Calu3 (cell line): ENCODE measurements around the gene ID3. TPM values are rescaled to one million over a fixed set of nuclear protein-coding genes. Genes with fewer than 3 reads are reported as not detected.

Experiments
- Bru-seq: library from RNA; stranded (reverse); fragments of 400-500 nt; gene quantifications from one replicate; lab custom pipeline; 2021; lab: Mats Ljungman, UMichigan
- BruChase-seq, 2 experiments: library from RNA; stranded (reverse); fragments of 400-500 nt; gene quantifications; one replicate each; lab custom pipeline; 2021; lab: Mats Ljungman, UMichigan
- BruUV-seq: library from RNA; stranded (reverse); fragments of 400-500 nt; replicated peaks from 2 replicates; lab custom pipeline; 2021; lab: Mats Ljungman, UMichigan
- CTCF ChIA-PET: fragments of 300-600 bp; sonication (Branson Sonifier 250); formaldehyde crosslinking; loops from one replicate; lab custom pipeline; 2022; ENCODE audit warnings: antibody characterized with exemption; lab: Charles Lee
- DNase-seq: peaks from one replicate; pipeline ENCODE4 v3.0.0; 2022
- H3K27ac Mint-ChIP-seq: one replicate; pipeline ENCODE4 v1.8.0; 2022; ENCODE audit warnings: mixed read lengths; ENCODE audit not compliant: unreplicated experiment
- H3K27me3 Mint-ChIP-seq: one replicate; pipeline ENCODE4 v1.8.0; 2022; ENCODE audit warnings: mixed read lengths; ENCODE audit not compliant: unreplicated experiment
- H3K36me3 Mint-ChIP-seq: one replicate; pipeline ENCODE4 v1.8.0; 2022; ENCODE audit warnings: mild to moderate bottlenecking, moderate library complexity, mixed read lengths; ENCODE audit not compliant: insufficient read depth, unreplicated experiment
- H3K4me1 Mint-ChIP-seq: one replicate; pipeline ENCODE4 v1.8.0; 2022; ENCODE audit warnings: mild to moderate bottlenecking, low read depth, mixed read lengths; ENCODE audit not compliant: unreplicated experiment
- H3K4me3 Mint-ChIP-seq: one replicate; pipeline ENCODE4 v1.8.0; 2022; ENCODE audit warnings: mild to moderate bottlenecking, low read depth, moderate library complexity, mixed read lengths; ENCODE audit not compliant: unreplicated experiment
- H3K9me3 Mint-ChIP-seq: one replicate; pipeline ENCODE4 v1.8.0; 2022; ENCODE audit warnings: low read depth, mixed read lengths; ENCODE audit not compliant: unreplicated experiment
- intact Hi-C: fragments of 100-400 bp; cut with micrococcal nuclease; formaldehyde crosslinking; loops from one replicate; pipeline ENCODE4 v1.10.0; 2022; ENCODE audit not compliant: unreplicated experiment
- long read RNA-seq: library from polyadenylated mRNA; stranded (forward); transcript quantifications from one replicate; pipeline ENCODE4 v2.0.0, GENCODE V29; 2022
- total RNA-seq: library from RNA; stranded (reverse); gene quantifications from 2 replicates; pipeline ENCODE4 v1.2.3, GENCODE V29; 2022
- TF ChIP-seq, protein P1 (sequence below): fragments of 200-600 bp; IDR thresholded peaks from one replicate; pipeline ENCODE4 v1.8.0; 2022; ENCODE audit warnings: antibody characterized with exemption; ENCODE audit not compliant: unreplicated experiment

Gene ID3
- total RNA-seq = 25.2 and 30.2 TPM in 2 replicates
- percentile 70 among the genes with signal in this experiment for Bru-seq, nascent RNA
- BruChase-seq, experiment 1, labeled RNA remaining after a 6-hour chase = percentile 46 among the genes with signal in this experiment
- percentile 71 among the genes with signal in this experiment for BruChase-seq, experiment 2, labeled RNA remaining after a 2-hour chase
- long read RNA-seq, transcript ID3-201 (3 exons, 1,251 nt) = major isoform, 77 of 87 reads
- long read RNA-seq, partial matches to known transcripts = 0 of 87 reads
- long read RNA-seq, other reads (novel, unspliced or antisense) = 6 of 87 reads

DNA sequence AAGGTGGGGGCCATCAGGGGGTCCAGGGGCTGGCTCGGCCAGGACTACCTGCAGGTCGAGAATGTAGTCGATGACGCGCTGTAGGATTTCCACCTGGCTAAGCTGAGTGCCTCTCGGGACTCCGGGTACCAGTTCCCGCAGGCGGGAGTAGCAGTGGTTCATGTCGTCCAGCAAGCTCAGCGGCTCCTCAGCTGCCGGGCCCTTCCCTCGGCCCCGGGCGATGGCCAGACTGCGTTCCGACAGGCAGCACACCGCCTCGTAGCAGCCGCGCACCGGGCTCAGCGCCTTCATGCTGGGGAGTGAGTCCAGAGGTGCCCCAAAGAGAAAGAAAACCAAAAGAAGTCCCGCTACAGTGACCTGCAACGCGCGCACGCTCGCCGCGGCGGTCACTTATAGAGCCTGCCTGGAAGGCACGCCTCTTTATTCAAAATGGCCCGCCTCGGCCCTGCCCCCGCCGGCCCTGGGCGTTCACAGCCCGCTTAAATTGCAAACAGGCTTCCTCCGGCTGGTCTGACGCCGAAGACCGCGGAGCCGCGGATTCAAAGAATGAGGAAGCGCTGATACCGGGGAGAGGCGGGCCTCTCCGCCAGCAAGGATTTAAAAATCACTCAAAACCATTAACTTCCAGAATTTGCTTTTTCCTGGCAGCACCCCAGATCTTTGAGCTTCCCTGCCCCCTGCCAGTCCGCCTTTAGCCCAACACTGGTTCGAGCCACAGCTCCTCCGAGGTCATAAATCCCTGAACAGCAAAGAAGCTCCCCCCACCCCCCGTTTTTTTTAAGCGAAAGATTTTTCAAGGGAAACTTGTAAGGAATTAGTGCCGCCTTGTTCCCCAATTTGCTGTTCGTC, at the start of gene ID3:
TSS of gene ID3 (minus strand) at position 366 of the 849 bp plus-strand sequence. CDS start at position 291, 75 bp downstream.
- CTCF ChIA-PET = interaction anchor here (0.6 to 2.4 kb wide), 4 partner anchors 18 to 169 kb away, joined by 3 to 6 read pairs (median 6); no protein-coding TSS in a partner anchor
- peak; percentile 92 for DNase-seq
- Mint-ChIP-seq H3K27me3 (no peaks in the 10 kb centered on the region), H3K36me3 (peaks cover 44% of the 10 kb centered on the region), H3K4me1 (peaks cover 64% of the 10 kb centered on the region), H3K4me3 (peak within 1 kb of the TSS; percentile 93), H3K27ac (peak within 1 kb of the TSS; percentile 88), H3K9me3 (no peaks in the 10 kb centered on the region)
- BruUV-seq = TSS peak; percentile 93
- intact Hi-C loops = no loop called here
- TF ChIP-seq, protein P1, sequence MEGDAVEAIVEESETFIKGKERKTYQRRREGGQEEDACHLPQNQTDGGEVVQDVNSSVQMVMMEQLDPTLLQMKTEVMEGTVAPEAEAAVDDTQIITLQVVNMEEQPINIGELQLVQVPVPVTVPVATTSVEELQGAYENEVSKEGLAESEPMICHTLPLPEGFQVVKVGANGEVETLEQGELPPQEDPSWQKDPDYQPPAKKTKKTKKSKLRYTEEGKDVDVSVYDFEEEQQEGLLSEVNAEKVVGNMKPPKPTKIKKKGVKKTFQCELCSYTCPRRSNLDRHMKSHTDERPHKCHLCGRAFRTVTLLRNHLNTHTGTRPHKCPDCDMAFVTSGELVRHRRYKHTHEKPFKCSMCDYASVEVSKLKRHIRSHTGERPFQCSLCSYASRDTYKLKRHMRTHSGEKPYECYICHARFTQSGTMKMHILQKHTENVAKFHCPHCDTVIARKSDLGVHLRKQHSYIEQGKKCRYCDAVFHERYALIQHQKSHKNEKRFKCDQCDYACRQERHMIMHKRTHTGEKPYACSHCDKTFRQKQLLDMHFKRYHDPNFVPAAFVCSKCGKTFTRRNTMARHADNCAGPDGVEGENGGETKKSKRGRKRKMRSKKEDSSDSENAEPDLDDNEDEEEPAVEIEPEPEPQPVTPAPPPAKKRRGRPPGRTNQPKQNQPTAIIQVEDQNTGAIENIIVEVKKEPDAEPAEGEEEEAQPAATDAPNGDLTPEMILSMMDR = no peak

GRCh38 chr1:23607944-23608343, 48.6 kb upstream of the ID3 start:
- no peak overlapping the region for H3K27ac Mint-ChIP-seq

GRCh38 chr1:23601968-23602876, 42.9 kb upstream of the ID3 start:
- intact Hi-C loops = no loop called here

More at GRCh38 chr1:23607944-23608343, 48.6 kb upstream of the ID3 start:
- no peak overlapping the region for H3K4me3 Mint-ChIP-seq
- intact Hi-C loops = no loop called here
- CTCF ChIA-PET = no interaction called here
- H3K27me3 Mint-ChIP-seq = peaks cover 15% of the 10 kb centered on the region
- no TSS peak for BruUV-seq
- TF ChIP-seq, protein P1 = no peak
- no peaks in the 10 kb centered on the region for H3K4me1 Mint-ChIP-seq
- H3K9me3 Mint-ChIP-seq = no peaks in the 10 kb centered on the region
- DNase-seq = no peak
- no peaks in the 10 kb centered on the region for H3K36me3 Mint-ChIP-seq

More at GRCh38 chr1:23601968-23602876, 42.9 kb upstream of the ID3 start:
- no TSS peak for BruUV-seq
- no peaks in the 10 kb centered on the region for H3K4me1 Mint-ChIP-seq
- no peak overlapping the region for H3K27ac Mint-ChIP-seq
- H3K4me3 Mint-ChIP-seq = no peak overlapping the region
- CTCF ChIA-PET = interaction anchor here (1.0 kb wide), 1 partner anchor 35 kb away, joined by 3 read pairs; no protein-coding TSS in a partner anchor
- no peaks in the 10 kb centered on the region for H3K27me3 Mint-ChIP-seq
- TF ChIP-seq, protein P1 = no peak
- no peaks in the 10 kb centered on the region for H3K36me3 Mint-ChIP-seq
- no peak for DNase-seq
- H3K9me3 Mint-ChIP-seq = no peaks in the 10 kb centered on the region
